Adrenal gland (tissue), 12 donors: ENCODE results near the gene EYA3. TPM values are rescaled to one million over a fixed set of nuclear protein-coding genes. Genes with fewer than 3 reads are reported as not detected.

Experiments used
- DNase-seq, 7 donors: peaks; one replicate each; pipeline ENCODE4 v3.0.0-alpha.2; 2019 to 2020
- H3K27ac ChIP-seq, 5 donors: fragments of 200-600 bp; sonication (generic) in 4 of 5; 1 replicate in 3 of 5; 2 replicates in 2 of 5; pipeline versions ENCODE4 v1.5.1 to v1.8.0; 2016 to 2020; ENCODE audit warnings: mild to moderate bottlenecking in 1 of 5
- H3K27me3 ChIP-seq: fragments of 200-600 bp; 2 replicates; pipeline ENCODE4 v1.8.0; 2021
- H3K36me3 ChIP-seq, 2 donors: fragments of 200-600 bp; replicated peaks in 1 of 2; 1 replicate in 1 of 2; 2 replicates in 1 of 2; pipeline versions ENCODE4 v1.5.1 to v1.8.0; 2018 to 2022
- H3K4me1 ChIP-seq, 2 donors: fragments of 200-600 bp; replicated peaks in 1 of 2; 1 replicate in 1 of 2; 2 replicates in 1 of 2; pipeline versions ENCODE4 v1.5.1 to v1.8.0; 2018 to 2021
- H3K4me3 ChIP-seq, 4 donors: fragments of 200-600 bp; sonication (generic) in 3 of 4; one replicate each; pipeline ENCODE4 v1.5.1; 2016 to 2018
- H3K9me3 ChIP-seq, 3 donors: fragments of 200-600 bp; sonication (generic) in 1 of 3; replicated peaks in 1 of 3; 1 replicate in 2 of 3; 2 replicates in 1 of 3; pipeline versions ENCODE4 v1.5.1 to v1.8.0; 2016 to 2021
- POLR2A ChIP-seq, 2 donors: fragments of 450-650 bp; IDR thresholded peaks; one replicate each; pipeline ENCODE4 v1.6.1; 2017; ENCODE audit warnings: antibody characterized with exemption in 2 of 2, mild to moderate bottlenecking in 2 of 2, moderate library complexity in 1 of 2
- WGBS, 4 donors: extraction: QIAGEN DNeasy Blood & Tissue Kit in 2 of 4; methylation state at CpG; one replicate each; pipeline versions ENCODE4 v1.1.5 to v1.1.7; 2013 to 2017; 5-methylcytosine and 5-hydroxymethylcytosine counted together
- intact Hi-C, 2 donors: fragments of 100-400 bp; cut with DNase I; formaldehyde crosslinking; loops; one replicate each; pipeline versions ENCODE4 v1.14.1 to v1.15.0; 2022 to 2023
- polyA plus RNA-seq, 3 donors: library from polyadenylated mRNA; stranded (reverse); fragments of 200-250 nt in 2 of 3; fragments of 350-450 nt in 1 of 3; fragmentation: Illumina TruSeq in 1 of 3; extraction: RNeasy Lipid Tissue Mini Kit (QIAGEN cat#74804) in 1 of 3; gene quantifications; one replicate each; pipeline ENCODE4 v1.2.3, GENCODE V29; 2013 to 2014
- total RNA-seq, 9 donors: library from RNA; depleted of rRNA in 4 of 9; stranded (reverse); fragments of >200 nt in 4 of 9; fragments of 120-200 nt in 1 of 9; fragmentation: NEBNext Ultra II Directional in 1 of 9; extraction: Animal tissue kit (Norgen Biotek cat#: 25700) in 1 of 9; gene quantifications; one replicate each; pipeline versions ENCODE4 v1.1.0 to v1.2.4, GENCODE V29; 2013 to 2023
- TF ChIP-seq, protein P1 (sequence below), 6 experiments: fragments of 450-650 bp in 4 of 6; fragments of 200-600 bp in 2 of 6; sonication (generic) in 1 of 6; IDR thresholded peaks; 1 replicate in 5 of 6; 2 replicates in 1 of 6; pipeline versions ENCODE4 v1.5.1 to v1.8.0; 2016 to 2021; ENCODE audit warnings: antibody characterized with exemption in 6 of 6, mild to moderate bottlenecking in 2 of 6, moderate library complexity in 1 of 6
- donor health status: healthy with polysubstance abuse.
- donor health status: Bipolar disorder and iron deficiency.
- donor health status: DM: yes; HTN: yes; CAD: no.
- donor health status: DM: no; HTN: no; CAD: no.
- donor health status: DM: no; HTN: no; CAD: no.
- donor health status: DM: yes; HTN: yes; CAD: no.

The EYA3 gene
- total and polyA plus RNA-seq, 12 donors = 4.3 to 28.9 (median 14.3) TPM

DNA sequence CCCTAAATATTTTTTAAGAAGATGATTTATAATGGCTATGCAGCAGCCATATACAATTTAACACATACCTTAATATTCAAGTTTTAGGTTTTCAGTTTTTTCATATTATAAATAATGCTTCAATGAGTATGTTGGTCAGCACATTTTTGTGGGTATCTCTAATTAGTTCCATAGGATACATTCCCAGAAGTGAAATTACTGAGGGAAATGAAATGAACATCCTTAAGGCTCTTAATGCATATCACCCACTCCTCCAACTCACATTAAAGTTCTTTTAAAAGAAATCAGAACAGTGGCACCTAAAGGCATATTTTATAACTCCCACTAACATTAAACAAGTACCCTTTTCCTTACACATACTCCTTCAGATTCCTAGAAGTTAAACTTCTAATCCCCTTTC lies 56.1 kb downstream of the EYA3 start:
- no peak overlapping the region for H3K27ac ChIP-seq
- no peaks in the 10 kb centered on the region for H3K9me3 ChIP-seq
- H3K4me3 ChIP-seq = no peak overlapping the region
- no peaks in the 10 kb centered on the region for H3K36me3 ChIP-seq
- TF ChIP-seq POLR2A (IDR thresholded peaks at IDR 0.05) = no peak
- TF ChIP-seq, protein P1, sequence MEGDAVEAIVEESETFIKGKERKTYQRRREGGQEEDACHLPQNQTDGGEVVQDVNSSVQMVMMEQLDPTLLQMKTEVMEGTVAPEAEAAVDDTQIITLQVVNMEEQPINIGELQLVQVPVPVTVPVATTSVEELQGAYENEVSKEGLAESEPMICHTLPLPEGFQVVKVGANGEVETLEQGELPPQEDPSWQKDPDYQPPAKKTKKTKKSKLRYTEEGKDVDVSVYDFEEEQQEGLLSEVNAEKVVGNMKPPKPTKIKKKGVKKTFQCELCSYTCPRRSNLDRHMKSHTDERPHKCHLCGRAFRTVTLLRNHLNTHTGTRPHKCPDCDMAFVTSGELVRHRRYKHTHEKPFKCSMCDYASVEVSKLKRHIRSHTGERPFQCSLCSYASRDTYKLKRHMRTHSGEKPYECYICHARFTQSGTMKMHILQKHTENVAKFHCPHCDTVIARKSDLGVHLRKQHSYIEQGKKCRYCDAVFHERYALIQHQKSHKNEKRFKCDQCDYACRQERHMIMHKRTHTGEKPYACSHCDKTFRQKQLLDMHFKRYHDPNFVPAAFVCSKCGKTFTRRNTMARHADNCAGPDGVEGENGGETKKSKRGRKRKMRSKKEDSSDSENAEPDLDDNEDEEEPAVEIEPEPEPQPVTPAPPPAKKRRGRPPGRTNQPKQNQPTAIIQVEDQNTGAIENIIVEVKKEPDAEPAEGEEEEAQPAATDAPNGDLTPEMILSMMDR (IDR thresholded peaks at IDR 0.05) = no peak
- intact Hi-C loops = no loop called here
- DNase-seq = no peak
- no peaks in the 10 kb centered on the region for H3K27me3 ChIP-seq
- peaks cover 0 to 6% of the 10 kb centered on the region in 2 donors for H3K4me1 ChIP-seq

DNA sequence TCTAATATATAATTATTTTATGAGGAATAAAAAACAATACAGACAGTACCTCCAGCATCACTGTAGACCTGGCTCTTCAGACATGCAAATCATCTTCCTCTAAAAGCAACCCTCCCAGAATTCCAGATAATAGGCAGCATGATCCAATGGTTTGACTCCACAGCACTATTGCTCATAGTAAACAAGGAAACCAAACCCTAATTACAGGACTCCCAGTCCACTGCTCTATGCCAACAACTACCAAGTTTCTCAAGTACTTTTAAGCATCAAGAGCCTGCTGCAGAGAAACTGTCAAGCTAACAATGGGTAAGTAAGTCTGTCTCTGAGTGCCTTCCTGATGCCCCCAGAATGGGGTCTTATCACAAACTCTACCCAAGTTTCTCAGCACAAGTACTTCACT lies 57.2 kb downstream of the EYA3 start:
- Histone ChIP-seq H3K4me1 (no peaks in the 10 kb centered on the region), H3K27ac (no peak overlapping the region), H3K27me3 (no peaks in the 10 kb centered on the region), H3K9me3 (no peaks in the 10 kb centered on the region), H3K4me3 (no peak overlapping the region), H3K36me3 (no peaks in the 10 kb centered on the region)
- DNase-seq = no peak
- TF ChIP-seq, protein P1 (IDR thresholded peaks at IDR 0.05) = no peak
- no peak for TF ChIP-seq POLR2A (IDR thresholded peaks at IDR 0.05)
- intact Hi-C loops = no loop called here

DNA sequence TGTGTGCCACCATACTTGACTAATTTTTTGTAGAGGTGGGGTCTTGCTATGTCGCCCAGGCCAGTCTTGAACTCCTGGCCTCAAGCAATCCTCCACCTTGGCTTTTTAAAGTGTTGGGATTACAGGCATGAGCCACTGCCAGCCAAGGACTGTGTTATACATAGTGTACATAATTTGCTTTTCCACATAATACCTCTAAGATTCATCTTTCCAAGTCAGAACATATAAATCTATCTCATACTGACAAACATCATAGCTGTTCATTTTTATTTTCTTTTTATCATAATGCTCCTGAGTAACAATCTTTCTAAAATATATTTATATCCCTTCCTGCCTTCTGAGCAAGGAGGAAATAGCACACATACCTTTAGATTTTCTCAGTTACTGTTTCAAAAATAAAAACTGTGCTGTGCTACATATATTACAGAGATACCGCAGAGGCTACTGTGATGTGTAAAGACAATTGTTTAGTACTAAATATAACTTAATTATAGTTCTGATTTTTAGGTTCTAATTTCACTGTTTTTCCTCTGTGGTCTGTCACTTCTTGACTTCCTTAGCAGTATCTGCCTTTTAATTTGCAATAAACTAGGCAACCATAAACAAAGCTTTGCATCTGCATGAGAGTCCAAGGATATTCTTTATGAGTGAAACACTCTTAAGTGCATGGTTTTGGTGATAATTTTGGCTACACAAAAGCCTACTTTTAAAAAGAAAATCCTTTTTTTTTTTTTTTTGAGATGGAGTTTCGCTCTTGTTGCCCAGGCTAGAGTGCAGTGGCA lies 59.3 kb downstream of the EYA3 start:
- no peaks in the 10 kb centered on the region for H3K27me3 ChIP-seq
- peak overlapping the region in 2 of 5 donors; percentile 10 to 62 for H3K27ac ChIP-seq
- intact Hi-C loops = no loop called here
- H3K4me1 ChIP-seq = no peaks in the 10 kb centered on the region
- WGBS, 4 donors = 78 to 86% (median 83%) methylated on average over 3 of the region's 3 CpGs
- no peak for TF ChIP-seq POLR2A (IDR thresholded peaks at IDR 0.05)
- TF ChIP-seq, protein P1 (IDR thresholded peaks at IDR 0.05) = no peak
- no peaks in the 10 kb centered on the region for H3K9me3 ChIP-seq
- H3K4me3 ChIP-seq = no peak overlapping the region
- H3K36me3 ChIP-seq = no peaks in the 10 kb centered on the region
- DNase-seq = no peak

DNA sequence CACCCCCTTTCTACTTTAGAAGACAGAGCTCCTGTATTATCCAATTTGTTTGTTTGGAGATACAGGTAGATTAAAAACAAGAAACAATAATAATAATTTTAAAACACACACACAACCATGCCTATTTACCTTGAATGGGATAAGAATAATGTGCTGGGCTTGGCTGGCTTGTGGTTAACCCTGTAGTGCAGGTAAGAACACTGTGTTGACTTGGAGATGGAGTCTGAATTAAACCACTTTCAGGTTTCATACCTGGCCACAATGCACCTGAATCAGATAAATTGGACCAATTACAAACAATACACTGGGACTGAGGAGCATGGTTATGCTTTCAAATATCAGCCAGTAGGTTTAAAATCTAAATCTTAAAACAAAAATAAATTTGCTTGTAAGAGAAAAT lies 60.8 kb downstream of the EYA3 start:
- Histone ChIP-seq H3K27ac (no peak overlapping the region), H3K4me3 (no peak overlapping the region), H3K9me3 (no peaks in the 10 kb centered on the region), H3K4me1 (no peaks in the 10 kb centered on the region), H3K27me3 (no peaks in the 10 kb centered on the region), H3K36me3 (no peaks in the 10 kb centered on the region)
- intact Hi-C loops = no loop called here
- DNase-seq = no peak
- TF ChIP-seq, protein P1 (IDR thresholded peaks at IDR 0.05) = no peak
- no peak for TF ChIP-seq POLR2A (IDR thresholded peaks at IDR 0.05)
